ENCODE results near the gene IFNG-AS1. TPM values are rescaled to one million over a fixed set of nuclear protein-coding genes. Genes with fewer than 3 reads are reported as not detected.

The IFNG-AS1 gene
- total RNA-seq, 1 donor from 2014 or later: not detected

Other genes starting within 250 kb of the IFNG-AS1 start
- gene IFNG, start 170.3 kb downstream of the IFNG-AS1 start, total RNA-seq: not detected
- not detected for gene IL26, start 236.4 kb downstream of the IFNG-AS1 start, total RNA-seq